Nucleus accumbens (tissue), 56 donors: ENCODE measurements around the gene PPP4R4.

ENCODE experiments used
- DNase-seq, 56 donors: peaks; one replicate each; lab custom pipeline; 2025; lab: John Stamatoyannopoulos, UW

The PPP4R4 gene

DNA sequence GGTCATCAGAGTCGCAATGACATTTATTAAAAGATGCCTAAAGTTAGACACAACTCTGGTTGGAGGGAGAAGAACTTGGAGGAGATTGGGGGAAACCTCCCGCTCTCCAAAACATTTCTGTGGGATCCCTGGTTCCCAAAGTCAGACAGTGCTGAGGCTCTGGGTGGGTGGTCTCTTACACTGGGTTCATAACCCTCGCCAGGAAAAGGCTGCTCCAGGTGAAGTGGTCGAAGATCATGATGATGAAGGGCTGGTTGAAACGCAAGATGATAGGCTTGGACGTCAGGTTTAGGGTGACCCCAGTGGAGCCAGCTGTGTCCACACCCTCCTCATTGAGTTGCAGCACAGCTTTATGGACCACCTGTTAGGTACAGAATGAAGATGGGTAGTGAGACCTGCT is 130.1 kb downstream of the PPP4R4 start:
- no peak for DNase-seq

DNA sequence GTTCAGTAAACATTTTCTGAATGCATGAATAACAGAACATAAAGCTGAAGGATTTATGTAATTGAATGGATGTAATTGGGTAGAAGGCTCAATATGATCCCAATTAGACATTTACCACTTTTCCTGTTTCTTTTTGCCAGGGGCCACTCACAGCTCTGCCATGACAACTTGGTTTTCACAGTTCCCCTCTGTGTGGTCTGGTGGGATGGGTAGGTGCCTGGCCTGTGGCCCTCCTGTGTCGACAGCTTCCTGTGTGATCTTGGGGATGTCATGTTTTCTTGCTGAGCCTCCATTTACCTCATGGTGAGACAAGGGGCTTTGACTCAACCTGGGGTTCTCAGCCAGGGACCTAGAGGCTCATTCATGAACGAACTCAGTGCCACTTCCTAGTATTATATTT is 131.5 kb downstream of the PPP4R4 start:
- DNase-seq = no peak

DNA sequence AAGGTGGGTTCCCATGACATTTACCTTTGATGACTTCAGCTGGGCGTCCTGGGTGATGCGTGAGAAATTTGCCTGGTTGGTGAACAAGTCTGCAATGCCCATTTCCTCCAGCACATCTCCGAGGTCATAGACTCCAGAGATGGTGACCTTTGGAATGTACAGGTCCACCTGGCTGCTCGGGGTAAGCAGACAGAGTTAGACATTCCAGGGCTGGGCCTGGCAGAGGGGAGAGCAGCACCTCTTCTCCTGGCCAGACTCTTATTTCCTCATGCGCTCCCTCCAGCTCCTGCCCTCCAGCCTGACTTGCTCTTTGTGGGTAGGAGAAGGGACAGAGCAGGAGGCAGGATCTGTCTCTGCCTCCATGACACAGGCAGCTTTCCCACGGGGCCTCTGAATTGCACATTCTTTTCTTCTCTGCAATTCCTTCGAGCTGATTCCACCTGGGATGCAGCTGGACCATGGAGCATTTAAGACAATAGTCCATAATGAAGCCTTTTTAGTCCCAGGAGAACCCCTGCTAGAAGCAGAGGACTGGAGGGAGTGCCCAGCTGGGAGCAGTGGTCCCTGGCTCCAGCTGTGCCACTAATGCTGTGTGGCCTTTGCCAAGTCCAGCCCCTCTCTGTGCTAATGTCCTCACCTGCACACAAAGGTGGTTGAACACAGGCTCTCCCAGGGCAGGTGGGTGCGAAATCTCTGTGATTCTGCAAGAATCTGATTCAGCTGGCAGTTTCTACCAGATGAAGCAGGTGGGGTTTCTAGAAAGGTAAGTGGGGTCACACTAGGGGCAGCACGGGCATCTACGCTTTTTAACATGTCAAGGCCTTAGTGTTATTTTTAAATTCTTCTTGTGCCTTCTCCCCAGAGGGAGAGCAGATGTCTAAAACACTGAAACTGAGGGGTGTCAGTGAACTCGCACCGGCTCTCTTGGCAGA is 132.2 kb downstream of the PPP4R4 start:
- DNase-seq = no peak

DNA sequence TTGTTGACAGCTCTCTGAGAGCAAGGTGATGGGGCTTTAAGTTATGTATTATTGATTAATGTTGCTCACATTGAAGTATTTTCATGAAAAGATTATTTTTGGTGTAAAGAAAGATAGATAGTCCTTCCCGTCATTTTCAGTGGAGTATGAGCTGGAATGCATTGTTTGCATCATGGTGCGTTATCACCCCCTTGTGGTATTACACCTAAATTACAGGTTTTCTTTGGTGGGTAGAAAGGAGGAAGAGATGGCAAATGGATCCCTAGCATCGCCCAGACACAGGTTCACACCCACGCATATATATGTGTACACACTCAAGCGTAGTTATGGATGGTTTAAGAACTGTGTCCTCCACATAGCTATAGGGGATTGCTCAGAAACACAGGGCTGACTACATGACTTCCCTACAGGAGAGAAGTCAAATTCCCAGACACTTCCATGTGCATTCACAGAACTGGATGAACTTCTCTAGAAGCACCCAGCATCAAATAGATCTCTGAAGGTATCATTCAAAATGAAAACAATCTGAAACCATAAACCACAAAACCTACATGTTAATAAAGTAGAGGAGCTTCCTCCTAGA is 133.4 kb downstream of the PPP4R4 start:
- DNase-seq = no peak

DNA sequence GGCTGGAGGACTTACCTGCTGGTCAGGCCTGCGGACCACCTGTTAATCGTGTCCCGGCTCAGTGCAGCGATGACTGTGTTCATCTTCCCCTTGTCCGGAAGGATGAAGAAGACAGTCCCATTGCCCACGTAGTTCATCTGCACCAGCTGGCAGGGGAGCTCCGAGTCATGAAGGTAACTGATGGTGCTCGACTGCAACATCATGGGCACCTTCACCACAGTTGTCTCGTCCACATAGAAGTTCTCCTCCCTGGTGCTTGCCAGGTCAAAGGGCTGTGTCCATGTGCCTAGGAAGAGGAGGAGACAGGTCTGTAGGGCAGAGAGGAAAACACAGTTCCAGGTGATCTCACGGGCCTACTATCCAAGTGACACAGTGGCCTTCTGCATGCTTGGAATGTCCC is 135.6 kb downstream of the PPP4R4 start:
- no peak for DNase-seq

DNA sequence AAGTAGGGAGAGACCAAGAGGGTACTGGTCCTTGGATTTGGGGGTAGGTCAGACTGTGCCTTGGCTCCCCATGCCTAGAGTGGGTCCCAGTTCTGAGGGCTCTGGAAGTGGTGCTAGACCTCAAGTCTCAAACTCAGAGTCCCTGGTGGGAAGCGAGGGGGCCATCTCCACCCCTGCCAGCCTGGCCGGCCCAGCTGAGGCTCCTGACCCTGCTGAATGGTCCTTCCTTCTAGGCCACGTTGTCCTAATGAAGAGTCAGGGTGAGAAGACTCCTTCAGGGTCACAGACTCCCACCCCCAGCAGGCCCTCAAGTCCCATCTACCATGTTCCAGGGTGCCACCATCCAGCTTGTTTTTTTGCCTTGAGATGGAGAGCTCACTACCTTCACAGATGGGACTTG is 136.1 kb downstream of the PPP4R4 start:
- DNase-seq = no peak

DNA sequence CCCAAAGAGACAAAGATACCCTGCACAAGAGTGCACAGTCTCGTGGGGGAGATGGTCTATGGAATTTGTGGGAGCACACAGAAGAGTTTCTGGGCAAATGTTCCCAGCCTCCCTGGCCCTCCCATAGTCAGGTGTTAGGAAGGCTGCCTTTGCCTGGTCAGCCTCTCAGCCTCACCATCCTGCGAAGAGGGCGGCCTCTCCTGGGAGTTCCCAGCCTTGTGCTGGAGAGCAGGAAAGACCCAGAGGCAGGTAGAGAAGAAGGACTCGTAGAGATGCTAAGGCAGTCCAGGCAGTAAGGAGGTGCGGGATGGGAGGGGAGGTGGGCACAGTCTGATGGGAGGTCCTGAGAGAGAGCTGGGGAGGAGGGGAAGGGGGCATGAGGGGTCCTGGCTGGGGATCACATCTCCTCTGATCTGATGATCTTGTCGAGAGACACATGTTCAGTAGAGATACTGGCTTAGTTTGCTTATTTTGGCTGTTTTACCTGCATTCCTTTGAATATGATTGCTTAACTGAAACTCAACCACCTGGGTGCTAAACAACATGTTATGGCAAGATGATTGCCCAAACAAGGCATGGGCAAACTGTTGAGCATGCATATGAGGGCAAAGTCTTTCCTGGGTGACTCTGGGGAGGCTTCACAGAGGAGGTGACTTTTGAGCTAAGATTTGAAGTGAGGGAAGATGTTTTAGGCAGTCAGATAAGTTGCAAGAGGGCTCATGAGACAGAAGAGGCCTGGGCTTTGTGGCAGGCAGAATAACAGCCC is 138.5 kb downstream of the PPP4R4 start:
- DNase-seq = no peak

DNA sequence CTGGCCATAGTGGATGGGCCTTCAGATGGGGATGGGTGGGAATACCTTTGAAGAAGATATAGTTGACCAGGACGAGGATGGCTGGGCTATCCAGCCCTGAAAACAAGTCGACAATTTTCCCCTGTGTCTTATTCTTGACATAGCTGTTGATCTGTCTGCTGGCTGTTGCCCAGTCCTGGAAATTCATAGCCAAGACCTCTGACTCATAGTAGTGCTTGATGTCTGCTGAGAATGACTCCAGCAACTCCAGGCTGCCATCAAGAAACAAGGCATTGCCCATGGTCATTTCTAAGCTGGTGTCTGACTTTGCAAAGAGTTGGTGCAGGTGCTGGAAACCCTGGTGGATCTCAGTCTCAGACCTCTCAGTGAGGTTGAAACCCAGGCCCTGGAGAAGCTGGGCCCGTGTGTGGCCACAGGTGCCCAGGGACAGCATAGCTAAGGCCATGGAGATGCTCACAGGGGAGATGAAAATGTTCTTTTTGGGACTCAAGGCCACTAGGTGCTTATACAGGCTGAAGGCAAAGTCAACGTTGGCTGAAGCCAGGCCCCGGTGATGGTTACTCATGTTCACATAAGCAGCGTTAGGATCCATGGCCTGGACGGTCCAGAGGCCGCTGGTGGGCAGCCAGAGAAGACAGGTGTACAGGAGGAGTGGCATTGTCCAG is 140.0 kb downstream of the PPP4R4 start:
- DNase-seq = no peak

DNA sequence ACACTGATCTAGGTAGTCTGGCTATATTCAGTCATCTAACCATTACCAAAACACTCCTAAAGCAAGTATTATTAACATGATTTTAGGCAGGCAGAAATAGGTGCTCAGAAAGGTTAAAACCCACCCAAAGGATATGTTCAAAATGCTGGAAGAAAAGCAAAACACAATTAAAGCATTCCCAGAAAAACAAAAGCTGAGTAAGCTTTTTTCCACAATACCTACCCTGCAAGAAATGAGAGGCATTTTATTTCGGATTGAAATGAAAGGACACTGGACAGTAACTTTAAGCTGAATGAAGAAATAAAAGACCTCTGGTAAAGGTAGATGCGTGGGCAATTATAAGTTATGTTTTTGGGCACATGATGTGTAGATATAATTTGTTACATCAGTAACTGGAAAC is 140.8 kb downstream of the PPP4R4 start:
- DNase-seq = no peak

DNA sequence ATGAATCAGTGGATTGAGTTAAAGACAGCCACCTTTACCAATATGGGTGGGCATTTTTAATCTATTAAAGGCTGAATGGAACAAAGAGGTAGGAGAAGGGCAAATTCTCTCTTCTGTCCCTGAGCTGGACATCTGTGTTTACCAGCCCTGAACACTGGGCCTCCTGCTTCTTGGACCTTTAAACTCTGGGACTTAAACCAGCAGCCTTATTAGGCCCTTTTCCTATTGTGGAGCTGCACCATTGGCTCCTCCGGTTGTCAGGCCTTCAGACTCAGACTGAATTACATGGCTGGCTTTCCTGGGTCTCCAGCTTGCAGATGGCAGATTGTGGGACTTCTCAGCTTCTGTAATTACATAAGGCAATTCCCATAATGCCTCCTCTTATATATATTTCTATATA is 142.6 kb downstream of the PPP4R4 start:
- no peak for DNase-seq

DNA sequence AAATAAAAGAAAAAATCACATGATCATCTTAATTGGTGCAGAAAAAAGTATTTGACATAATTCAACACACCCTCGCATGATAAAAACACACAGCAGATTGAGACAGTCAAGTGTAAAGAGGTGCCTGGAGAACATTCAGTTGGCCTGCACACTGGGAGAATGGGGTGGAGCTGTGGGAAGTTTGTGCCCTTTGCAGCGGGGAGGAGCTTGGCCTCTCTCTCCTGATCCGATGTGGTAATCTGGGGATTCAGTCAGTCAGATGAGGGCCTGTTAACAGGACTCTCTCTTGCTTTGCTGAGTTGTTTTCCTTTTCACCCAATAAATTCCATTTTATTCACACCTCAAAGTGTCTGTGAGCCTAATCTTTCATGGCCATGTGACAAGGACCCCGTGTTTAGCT is 143.1 kb downstream of the PPP4R4 start:
- no peak for DNase-seq

DNA sequence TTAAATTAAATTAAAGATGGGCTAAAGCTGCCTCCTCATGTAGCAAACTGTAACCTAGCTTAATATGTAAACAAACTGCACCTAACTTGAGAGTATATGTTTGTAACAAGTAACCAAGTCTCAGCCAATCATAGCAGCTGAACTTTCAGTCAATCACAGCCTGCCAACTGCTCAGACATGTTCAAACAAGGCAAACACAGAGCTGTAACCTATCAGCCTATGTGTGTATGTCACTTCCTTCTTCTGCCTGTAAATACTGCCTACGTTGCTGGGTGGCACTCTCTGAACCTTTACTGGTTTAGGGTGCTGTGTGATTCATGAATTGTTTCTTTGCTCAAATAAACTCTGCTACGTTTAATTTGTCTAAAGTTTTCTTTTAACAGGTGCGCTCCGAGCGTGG is 146.1 kb downstream of the PPP4R4 start:
- no peak for DNase-seq

DNA sequence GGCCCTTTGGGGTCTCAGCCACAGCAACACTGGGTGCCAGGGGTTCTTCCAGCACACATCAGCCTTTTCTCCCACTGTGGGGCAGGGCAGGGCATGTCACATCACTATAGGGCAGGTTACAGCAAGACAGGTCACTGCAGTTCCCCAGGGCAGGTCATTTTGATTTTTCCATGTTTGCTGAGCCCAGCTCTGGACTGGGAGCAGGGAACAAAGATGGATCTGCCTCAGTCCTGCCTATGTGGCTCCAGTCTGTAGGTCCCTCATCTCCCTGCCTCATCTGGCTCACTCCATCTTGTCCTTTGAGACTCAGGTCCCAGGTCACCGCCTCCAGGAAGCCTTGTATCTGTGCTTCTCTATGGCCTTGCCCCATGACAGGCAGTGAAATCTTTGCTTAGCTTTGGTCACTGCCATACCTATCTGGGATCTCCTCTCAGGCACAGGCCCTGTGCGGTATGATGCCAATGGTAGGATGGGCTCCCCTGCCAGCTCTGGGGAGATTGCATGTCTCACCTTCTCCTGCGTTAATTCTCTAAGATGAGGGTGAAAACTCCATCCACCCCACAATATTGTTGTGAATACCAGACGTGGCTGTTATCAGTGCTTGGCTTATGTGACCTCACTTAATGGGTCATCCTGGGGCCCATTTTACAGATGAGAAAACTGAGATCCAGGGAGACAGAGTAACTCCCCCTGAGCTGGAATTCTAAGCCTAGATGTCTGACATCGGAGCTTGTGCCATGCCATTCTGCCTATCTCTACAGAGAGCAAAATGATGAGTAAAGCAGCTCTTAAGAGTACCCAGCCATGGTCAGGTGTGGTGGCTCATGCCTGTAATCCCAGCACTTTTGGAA is 147.5 kb downstream of the PPP4R4 start:
- DNase-seq = no peak

DNA sequence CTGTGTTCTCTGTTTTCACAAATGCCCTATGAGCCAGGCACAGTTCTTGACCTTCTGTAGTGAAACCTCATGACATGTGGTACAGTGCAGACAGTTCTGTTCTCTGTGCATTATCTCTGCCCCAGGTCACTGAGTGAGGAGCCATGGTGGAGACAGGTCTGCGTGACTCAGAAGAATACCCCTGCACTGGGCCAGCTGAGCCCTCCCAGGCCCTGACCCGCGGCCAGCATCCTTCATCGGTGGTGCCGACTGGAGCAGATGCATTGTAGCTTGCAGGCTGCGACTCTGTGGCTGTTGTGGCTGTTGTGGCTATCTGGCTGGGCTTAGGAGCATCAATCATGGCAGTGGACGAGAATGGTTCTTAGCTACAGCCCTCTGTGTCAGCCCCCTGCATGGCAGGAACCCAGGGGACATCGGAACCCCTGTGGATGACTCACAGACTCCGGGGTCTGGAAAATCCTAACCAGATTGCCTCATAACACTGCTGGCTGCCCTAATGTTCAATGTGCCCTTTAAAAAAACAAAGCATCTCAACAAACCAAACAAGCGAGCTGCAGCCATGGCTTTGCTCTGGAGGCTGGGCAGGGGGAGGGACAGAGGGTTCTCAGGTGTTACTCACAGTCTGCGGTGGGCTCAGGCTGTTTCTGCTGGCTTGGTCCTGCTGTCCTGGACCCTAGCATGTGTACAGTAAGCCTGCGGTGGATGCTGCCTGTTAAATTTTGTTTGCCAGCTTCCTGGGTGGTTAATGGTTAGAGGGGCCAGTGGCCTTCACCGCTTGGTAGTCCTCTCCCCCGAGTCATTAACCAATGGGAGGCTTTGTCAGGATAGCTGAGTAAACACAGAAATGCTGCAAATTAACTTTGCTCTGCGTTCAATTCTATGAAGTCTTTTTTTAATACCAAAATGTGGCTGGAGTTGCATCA is 148.8 kb downstream of the PPP4R4 start, which contains the start of gene SERPINA6:
Gene SERPINA6, minus strand, starts transcription at position 689 of the 923 bp plus-strand sequence. CDS start 8,688 bp downstream, outside the sequence.
- no peak for DNase-seq

DNA sequence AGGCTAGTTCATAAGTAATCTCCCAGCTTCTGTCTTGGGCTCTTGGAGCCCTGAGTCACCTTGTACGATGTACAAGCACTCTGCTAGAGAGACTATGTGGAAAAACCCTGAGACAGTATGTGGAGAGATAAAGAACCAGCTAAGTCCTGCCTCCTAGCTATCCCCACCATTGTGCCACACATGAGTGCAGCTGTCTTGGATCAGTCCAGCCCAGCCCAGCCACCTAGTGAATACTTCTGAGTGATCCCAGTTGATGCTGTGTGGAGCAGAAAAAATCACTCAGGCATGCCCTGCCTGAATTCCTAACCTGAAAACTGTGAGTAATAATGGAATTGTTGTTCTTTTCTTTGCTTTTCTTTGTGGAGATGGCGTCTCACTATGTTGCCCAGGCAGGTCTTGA is 154.1 kb downstream of the PPP4R4 start:
- DNase-seq = no peak
